ENCODE data around the gene ZNF729.

DNA sequence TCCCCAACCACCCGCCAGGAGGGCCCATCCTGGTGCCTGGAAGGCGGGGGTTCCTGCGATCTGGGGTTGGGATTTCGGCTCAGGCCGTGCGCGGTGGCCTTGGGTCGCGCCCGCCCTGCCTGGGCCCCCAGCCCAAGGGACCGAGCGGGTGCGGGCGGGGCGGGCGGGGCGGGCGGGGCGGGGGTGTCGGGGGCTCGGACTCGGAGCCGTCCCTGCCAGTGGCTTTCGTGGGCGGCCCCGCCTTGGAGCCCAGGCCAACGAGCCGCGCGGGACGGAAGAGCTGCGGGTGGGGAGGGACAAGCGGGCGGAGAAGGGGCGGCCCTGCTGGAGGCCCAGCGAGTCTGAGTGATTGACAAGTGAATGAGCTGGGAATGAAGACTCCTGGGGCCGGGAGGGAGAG lies 24.6 kb upstream of the ZNF729 start:
- TF ChIP-seq, protein P1, sequence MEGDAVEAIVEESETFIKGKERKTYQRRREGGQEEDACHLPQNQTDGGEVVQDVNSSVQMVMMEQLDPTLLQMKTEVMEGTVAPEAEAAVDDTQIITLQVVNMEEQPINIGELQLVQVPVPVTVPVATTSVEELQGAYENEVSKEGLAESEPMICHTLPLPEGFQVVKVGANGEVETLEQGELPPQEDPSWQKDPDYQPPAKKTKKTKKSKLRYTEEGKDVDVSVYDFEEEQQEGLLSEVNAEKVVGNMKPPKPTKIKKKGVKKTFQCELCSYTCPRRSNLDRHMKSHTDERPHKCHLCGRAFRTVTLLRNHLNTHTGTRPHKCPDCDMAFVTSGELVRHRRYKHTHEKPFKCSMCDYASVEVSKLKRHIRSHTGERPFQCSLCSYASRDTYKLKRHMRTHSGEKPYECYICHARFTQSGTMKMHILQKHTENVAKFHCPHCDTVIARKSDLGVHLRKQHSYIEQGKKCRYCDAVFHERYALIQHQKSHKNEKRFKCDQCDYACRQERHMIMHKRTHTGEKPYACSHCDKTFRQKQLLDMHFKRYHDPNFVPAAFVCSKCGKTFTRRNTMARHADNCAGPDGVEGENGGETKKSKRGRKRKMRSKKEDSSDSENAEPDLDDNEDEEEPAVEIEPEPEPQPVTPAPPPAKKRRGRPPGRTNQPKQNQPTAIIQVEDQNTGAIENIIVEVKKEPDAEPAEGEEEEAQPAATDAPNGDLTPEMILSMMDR (conservative IDR thresholded peaks at IDR 0.05; ENCODE audit: low read depth in 2 of 2) = no peak
- TF ChIP-seq EZH2 (IDR thresholded peaks at IDR 0.05; ENCODE audit: low read depth, unreplicated experiment) = no peak
- no peak for TF ChIP-seq STAT1 (IDR thresholded peaks at IDR 0.05; ENCODE audit: unreplicated experiment)
- TF ChIP-seq, protein P2, sequence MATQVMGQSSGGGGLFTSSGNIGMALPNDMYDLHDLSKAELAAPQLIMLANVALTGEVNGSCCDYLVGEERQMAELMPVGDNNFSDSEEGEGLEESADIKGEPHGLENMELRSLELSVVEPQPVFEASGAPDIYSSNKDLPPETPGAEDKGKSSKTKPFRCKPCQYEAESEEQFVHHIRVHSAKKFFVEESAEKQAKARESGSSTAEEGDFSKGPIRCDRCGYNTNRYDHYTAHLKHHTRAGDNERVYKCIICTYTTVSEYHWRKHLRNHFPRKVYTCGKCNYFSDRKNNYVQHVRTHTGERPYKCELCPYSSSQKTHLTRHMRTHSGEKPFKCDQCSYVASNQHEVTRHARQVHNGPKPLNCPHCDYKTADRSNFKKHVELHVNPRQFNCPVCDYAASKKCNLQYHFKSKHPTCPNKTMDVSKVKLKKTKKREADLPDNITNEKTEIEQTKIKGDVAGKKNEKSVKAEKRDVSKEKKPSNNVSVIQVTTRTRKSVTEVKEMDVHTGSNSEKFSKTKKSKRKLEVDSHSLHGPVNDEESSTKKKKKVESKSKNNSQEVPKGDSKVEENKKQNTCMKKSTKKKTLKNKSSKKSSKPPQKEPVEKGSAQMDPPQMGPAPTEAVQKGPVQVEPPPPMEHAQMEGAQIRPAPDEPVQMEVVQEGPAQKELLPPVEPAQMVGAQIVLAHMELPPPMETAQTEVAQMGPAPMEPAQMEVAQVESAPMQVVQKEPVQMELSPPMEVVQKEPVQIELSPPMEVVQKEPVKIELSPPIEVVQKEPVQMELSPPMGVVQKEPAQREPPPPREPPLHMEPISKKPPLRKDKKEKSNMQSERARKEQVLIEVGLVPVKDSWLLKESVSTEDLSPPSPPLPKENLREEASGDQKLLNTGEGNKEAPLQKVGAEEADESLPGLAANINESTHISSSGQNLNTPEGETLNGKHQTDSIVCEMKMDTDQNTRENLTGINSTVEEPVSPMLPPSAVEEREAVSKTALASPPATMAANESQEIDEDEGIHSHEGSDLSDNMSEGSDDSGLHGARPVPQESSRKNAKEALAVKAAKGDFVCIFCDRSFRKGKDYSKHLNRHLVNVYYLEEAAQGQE (IDR thresholded peaks at IDR 0.05; ENCODE audit: unreplicated experiment) = no peak
- no peak for TF ChIP-seq ZNF331 (CRISPR knock-in tag; IDR thresholded peaks at IDR 0.05; ENCODE audit: low read depth)
- no peak for TF ChIP-seq EZH2phosphoT487 (IDR thresholded peaks at IDR 0.05; ENCODE audit: unreplicated experiment)
- TF ChIP-seq JUNB (IDR thresholded peaks at IDR 0.05; ENCODE audit: unreplicated experiment) = no peak
- TF ChIP-seq NANOG (IDR thresholded peaks at IDR 0.05; ENCODE audit: borderline replicate concordance) = no peak
- TF ChIP-seq, protein P3, sequence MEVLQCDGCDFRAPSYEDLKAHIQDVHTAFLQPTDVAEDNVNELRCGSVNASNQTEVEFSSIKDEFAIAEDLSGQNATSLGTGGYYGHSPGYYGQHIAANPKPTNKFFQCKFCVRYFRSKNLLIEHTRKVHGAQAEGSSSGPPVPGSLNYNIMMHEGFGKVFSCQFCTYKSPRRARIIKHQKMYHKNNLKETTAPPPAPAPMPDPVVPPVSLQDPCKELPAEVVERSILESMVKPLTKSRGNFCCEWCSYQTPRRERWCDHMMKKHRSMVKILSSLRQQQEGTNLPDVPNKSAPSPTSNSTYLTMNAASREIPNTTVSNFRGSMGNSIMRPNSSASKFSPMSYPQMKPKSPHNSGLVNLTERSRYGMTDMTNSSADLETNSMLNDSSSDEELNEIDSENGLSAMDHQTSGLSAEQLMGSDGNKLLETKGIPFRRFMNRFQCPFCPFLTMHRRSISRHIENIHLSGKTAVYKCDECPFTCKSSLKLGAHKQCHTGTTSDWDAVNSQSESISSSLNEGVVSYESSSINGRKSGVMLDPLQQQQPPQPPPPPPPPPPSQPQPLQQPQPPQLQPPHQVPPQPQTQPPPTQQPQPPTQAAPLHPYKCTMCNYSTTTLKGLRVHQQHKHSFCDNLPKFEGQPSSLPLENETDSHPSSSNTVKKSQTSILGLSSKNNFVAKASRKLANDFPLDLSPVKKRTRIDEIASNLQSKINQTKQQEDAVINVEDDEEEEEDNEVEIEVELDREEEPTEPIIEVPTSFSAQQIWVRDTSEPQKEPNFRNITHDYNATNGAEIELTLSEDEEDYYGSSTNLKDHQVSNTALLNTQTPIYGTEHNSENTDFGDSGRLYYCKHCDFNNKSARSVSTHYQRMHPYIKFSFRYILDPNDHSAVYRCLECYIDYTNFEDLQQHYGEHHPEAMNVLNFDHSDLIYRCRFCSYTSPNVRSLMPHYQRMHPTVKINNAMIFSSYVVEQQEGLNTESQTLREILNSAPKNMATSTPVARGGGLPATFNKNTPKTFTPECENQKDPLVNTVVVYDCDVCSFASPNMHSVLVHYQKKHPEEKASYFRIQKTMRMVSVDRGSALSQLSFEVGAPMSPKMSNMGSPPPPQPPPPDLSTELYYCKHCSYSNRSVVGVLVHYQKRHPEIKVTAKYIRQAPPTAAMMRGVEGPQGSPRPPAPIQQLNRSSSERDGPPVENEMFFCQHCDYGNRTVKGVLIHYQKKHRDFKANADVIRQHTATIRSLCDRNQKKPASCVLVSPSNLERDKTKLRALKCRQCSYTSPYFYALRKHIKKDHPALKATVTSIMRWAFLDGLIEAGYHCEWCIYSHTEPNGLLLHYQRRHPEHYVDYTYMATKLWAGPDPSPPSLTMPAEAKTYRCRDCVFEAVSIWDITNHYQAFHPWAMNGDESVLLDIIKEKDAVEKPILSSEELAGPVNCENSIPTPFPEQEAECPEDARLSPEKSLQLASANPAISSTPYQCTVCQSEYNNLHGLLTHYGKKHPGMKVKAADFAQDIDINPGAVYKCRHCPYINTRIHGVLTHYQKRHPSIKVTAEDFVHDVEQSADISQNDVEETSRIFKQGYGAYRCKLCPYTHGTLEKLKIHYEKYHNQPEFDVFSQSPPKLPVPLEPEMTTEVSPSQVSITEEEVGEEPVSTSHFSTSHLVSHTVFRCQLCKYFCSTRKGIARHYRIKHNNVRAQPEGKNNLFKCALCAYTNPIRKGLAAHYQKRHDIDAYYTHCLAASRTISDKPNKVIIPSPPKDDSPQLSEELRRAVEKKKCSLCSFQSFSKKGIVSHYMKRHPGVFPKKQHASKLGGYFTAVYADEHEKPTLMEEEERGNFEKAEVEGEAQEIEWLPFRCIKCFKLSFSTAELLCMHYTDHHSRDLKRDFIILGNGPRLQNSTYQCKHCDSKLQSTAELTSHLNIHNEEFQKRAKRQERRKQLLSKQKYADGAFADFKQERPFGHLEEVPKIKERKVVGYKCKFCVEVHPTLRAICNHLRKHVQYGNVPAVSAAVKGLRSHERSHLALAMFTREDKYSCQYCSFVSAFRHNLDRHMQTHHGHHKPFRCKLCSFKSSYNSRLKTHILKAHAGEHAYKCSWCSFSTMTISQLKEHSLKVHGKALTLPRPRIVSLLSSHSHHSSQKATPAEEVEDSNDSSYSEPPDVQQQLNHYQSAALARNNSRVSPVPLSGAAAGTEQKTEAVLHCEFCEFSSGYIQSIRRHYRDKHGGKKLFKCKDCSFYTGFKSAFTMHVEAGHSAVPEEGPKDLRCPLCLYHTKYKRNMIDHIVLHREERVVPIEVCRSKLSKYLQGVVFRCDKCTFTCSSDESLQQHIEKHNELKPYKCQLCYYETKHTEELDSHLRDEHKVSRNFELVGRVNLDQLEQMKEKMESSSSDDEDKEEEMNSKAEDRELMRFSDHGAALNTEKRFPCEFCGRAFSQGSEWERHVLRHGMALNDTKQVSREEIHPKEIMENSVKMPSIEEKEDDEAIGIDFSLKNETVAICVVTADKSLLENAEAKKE (CRISPR knock-in tag; IDR thresholded peaks at IDR 0.05) = no peak
- TF ChIP-seq, protein P4, sequence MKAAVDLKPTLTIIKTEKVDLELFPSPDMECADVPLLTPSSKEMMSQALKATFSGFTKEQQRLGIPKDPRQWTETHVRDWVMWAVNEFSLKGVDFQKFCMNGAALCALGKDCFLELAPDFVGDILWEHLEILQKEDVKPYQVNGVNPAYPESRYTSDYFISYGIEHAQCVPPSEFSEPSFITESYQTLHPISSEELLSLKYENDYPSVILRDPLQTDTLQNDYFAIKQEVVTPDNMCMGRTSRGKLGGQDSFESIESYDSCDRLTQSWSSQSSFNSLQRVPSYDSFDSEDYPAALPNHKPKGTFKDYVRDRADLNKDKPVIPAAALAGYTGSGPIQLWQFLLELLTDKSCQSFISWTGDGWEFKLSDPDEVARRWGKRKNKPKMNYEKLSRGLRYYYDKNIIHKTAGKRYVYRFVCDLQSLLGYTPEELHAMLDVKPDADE (IDR thresholded peaks at IDR 0.05) = no peak
- TF ChIP-seq CREB1 (CRISPR knock-in tag; IDR thresholded peaks at IDR 0.05; ENCODE audit: low read depth) = no peak

All from GM23338 (cell line).